K562 (cell line): ENCODE results near the gene LGALS7. TPM values are rescaled to one million over a fixed set of nuclear protein-coding genes. Genes with fewer than 3 reads are reported as not detected.
A peak's percentile ranks its signal among the peaks of the same experiment; 100 is the strongest.

Experiments used
- ATAC-seq: fragments of 200-7000 bp; cut with Tn5 transposase; 3 replicates; pipeline ENCODE4 v1.9.1; 2020; ENCODE audit warnings: moderate library complexity
- BruUV-seq: library from RNA; stranded (reverse); fragments of 400-500 nt; replicated peaks from 2 replicates; lab custom pipeline; 2021; lab: Mats Ljungman, UMichigan
- CTCF ChIA-PET: fragments of 300-600 bp; formaldehyde crosslinking; extraction: SDS; loops from one replicate; lab custom pipeline; 2021; ENCODE audit warnings: low intra/inter-chr PET ratio; lab: Yijun Ruan, JAX
- POLR2A ChIA-PET: fragments of 300-600, 350-650 bp; sonication (Branson Sonifier 250); formaldehyde crosslinking; extraction: SDS; loops from one replicate; lab custom pipeline; 2021; ENCODE audit warnings: antibody characterized with exemption, inconsistent platforms; lab: Yijun Ruan, JAX
- DNase-seq, 4 experiments: peaks; one replicate each; pipeline versions ENCODE4 v3.0.0 to v3.0.0-alpha.2; 2011 to 2018; ENCODE audit warnings: low spot score in 3 of 4, mixed read lengths in 3 of 4; ENCODE audit errors: extremely low read depth in 1 of 4
- FAIRE-seq: peaks from 2 replicates; lab custom pipeline; 2011; peaks lifted over from hg19 to GRCh38; lab: Jason Lieb, UNC
- H2AFZ ChIP-seq: 2 replicates; pipeline ENCODE4 v1.6.0; 2011; ENCODE audit warnings: low read depth, low read length, control low read depth, inconsistent platforms
- H3K27ac ChIP-seq: fragments of 200-600 bp; 3 replicates; pipeline ENCODE4 v1.8.0; 2011; ENCODE audit warnings: low read depth, mild to moderate bottlenecking, control low read depth, inconsistent platforms, low read length, moderate library complexity, mixed read lengths; ENCODE audit errors: extremely low read depth
- H3K27me3 ChIP-seq, 2 experiments: fragments of 300-600 bp in 1 of 2; 2 replicates in 1 of 2; 3 replicates in 1 of 2; pipeline versions ENCODE4 v1.6.0 to v1.8.0; 2011; ENCODE audit warnings: inconsistent platforms in 2 of 2, low read length in 2 of 2, mild to moderate bottlenecking in 1 of 2, mixed read lengths in 1 of 2, moderate library complexity in 1 of 2; ENCODE audit not compliant: control insufficient read depth in 2 of 2, insufficient read depth in 2 of 2
- H3K36me3 ChIP-seq: fragments of 300-600 bp; 3 replicates; pipeline ENCODE4 v1.8.0; 2011; ENCODE audit warnings: mild to moderate bottlenecking, low read length, inconsistent platforms; ENCODE audit not compliant: control insufficient read depth, insufficient read depth
- H3K4me1 ChIP-seq, 2 experiments: fragments of 200-600 bp in 1 of 2; replicated peaks in 1 of 2; 2 replicates in 1 of 2; 3 replicates in 1 of 2; pipeline versions ENCODE4 v1.5.1 to v1.8.0; 2011; ENCODE audit warnings: inconsistent platforms in 2 of 2, low read length in 2 of 2, mild to moderate bottlenecking in 1 of 2, mixed read lengths in 1 of 2, moderate library complexity in 1 of 2; ENCODE audit not compliant: control insufficient read depth in 2 of 2, insufficient read depth in 2 of 2
- H3K4me2 ChIP-seq: 2 replicates; pipeline ENCODE4 v1.6.1; 2011; ENCODE audit warnings: low read length, control low read depth, inconsistent platforms, mixed read lengths; ENCODE audit not compliant: insufficient read depth
- H3K4me3 ChIP-seq: fragments of 200-600 bp; sonication (generic), shearing (Covaris generic); 2 replicates; pipeline ENCODE4 v1.5.1; 2016; ENCODE audit warnings: control low read depth, inconsistent platforms
- H3K79me2 ChIP-seq: fragments of 200-600 bp; 3 replicates; pipeline ENCODE4 v1.8.0; 2011; ENCODE audit warnings: low read length, inconsistent platforms; ENCODE audit not compliant: control insufficient read depth, insufficient read depth
- H3K9ac ChIP-seq, 2 experiments: 2 replicates each; pipeline versions ENCODE4 v1.6.0 to v1.6.1; 2011; ENCODE audit warnings: low read depth in 2 of 2, low read length in 2 of 2, control low read depth in 1 of 2, inconsistent platforms in 1 of 2, mild to moderate bottlenecking in 1 of 2, mixed read lengths in 1 of 2; ENCODE audit not compliant: insufficient read depth in 1 of 2
- H3K9me1 ChIP-seq: one replicate; pipeline ENCODE4 v1.6.0; 2011; ENCODE audit warnings: inconsistent platforms, mild to moderate bottlenecking, low read length, moderate library complexity; ENCODE audit not compliant: control insufficient read depth, insufficient read depth
- H3K9me3 ChIP-seq: replicated peaks from 2 replicates; pipeline ENCODE4 v1.5.1; 2011; ENCODE audit warnings: low read depth, low read length, inconsistent platforms; ENCODE audit not compliant: control insufficient read depth, insufficient read depth
- H4K20me1 ChIP-seq: replicated peaks from 2 replicates; pipeline ENCODE4 v1.6.1; 2011; ENCODE audit warnings: low read length, inconsistent platforms, mixed read lengths; ENCODE audit not compliant: control insufficient read depth, insufficient read depth
- BCL6 ChIP-seq: fragments of 250-450 bp; sonication (Bioruptor Pico); IDR thresholded peaks from 2 replicates; pipeline ENCODE4 v1.4.0; 2020
- BHLHE40 ChIP-seq: IDR thresholded peaks from 2 replicates; pipeline ENCODE4 v1.6.1; 2011; ENCODE audit warnings: low read length, improper control_type of control experiment
- BRF1 ChIP-seq: IDR thresholded peaks from 3 replicates; pipeline ENCODE4 v1.6.1; 2011; ENCODE audit warnings: borderline replicate concordance, mild to moderate bottlenecking; ENCODE audit not compliant: insufficient read length; ENCODE audit errors: extremely low read depth
- CBX5 ChIP-seq: IDR thresholded peaks from 2 replicates; pipeline ENCODE4 v1.6.1; 2014; ENCODE audit warnings: low read depth, borderline replicate concordance
- CREM ChIP-seq: IDR thresholded peaks from 2 replicates; pipeline ENCODE4 v1.6.1; 2014; ENCODE audit warnings: antibody characterized with exemption, low read depth
- CXXC5 ChIP-seq: fragments of 250-450 bp; sonication (Bioruptor Pico); IDR thresholded peaks from 2 replicates; pipeline ENCODE4 v1.8.0; 2022; ENCODE audit warnings: inconsistent platforms, mild to moderate bottlenecking, moderate library complexity
- MAFF ChIP-seq: IDR thresholded peaks from 2 replicates; pipeline ENCODE4 v1.6.1; 2012; ENCODE audit warnings: low read length, improper control_type of control experiment
- MAZ ChIP-seq, 2 experiments: fragments of 450-650 bp in 1 of 2; sonication (generic) in 1 of 2; formaldehyde crosslinking; IDR thresholded peaks in 1 of 2; conservative IDR thresholded peaks in 1 of 2; 2 replicates each; pipeline versions ENCODE4 v1.4.0 to v1.5.0; 2020; ENCODE audit warnings: mild to moderate bottlenecking in 1 of 2, missing genetic modification reagents in 1 of 2
- NFIC ChIP-seq: fragments of 450-650 bp; IDR thresholded peaks from 2 replicates; pipeline ENCODE4 v1.6.1; 2017; ENCODE audit warnings: mild to moderate bottlenecking, inconsistent platforms
- RBFOX2 ChIP-seq: fragments of 200-400 bp; formaldehyde crosslinking; IDR thresholded peaks from 2 replicates; pipeline ENCODE4 v1.6.1; 2017; ENCODE audit warnings: low read depth, mild to moderate bottlenecking, low read length, moderate library complexity
- YY1 ChIP-seq, 3 experiments: IDR thresholded peaks; 2 replicates each; pipeline ENCODE4 v1.6.1; 2011; ENCODE audit warnings: low read length in 2 of 3, mild to moderate bottlenecking in 2 of 3, moderate library complexity in 2 of 3, borderline replicate concordance in 1 of 3, control low read depth in 1 of 3, low read depth in 1 of 3; ENCODE audit not compliant: insufficient read depth in 3 of 3, insufficient replicate concordance in 2 of 3, control insufficient read depth in 1 of 3, insufficient read length in 1 of 3; ENCODE audit errors: extremely low read depth in 1 of 3
- WGBS: fragments of 100-300 bp; shearing (Covaris generic); methylation state at CpG from one replicate; pipeline ENCODE4 v1.1.6; 2016; ENCODE audit warnings: low coverage, mixed read lengths; ENCODE audit not compliant: insufficient coverage; ENCODE audit errors: missing lambda C conversion rate; 5-methylcytosine and 5-hydroxymethylcytosine counted together
- in situ Hi-C: fragments of 300-500 bp; cut with MboI; formaldehyde crosslinking; loops from 4 replicates; pipeline ENCODE4 v1.15.0; 2018; ENCODE audit warnings: inconsistent platforms, mixed read lengths
- intact Hi-C: fragments of 100-400 bp; cut with micrococcal nuclease; formaldehyde crosslinking; loops from 2 replicates; pipeline ENCODE4 v1.14.2; 2022
- polyA plus RNA-seq, 8 experiments: library from polyadenylated mRNA; depleted of rRNA in 4 of 8; stranded (reverse) in 5 of 8; unstranded in 3 of 8; fragments of >200 nt; fragmentation: Nextera tagmentation in 2 of 8; fragmentation: Illumina TruSeq in 1 of 8; extraction: Ambion mirVana in 2 of 8; extraction: Trizol in 1 of 8; gene quantifications; 2 replicates each; pipeline versions ENCODE4 v1.2.1 to v1.2.3, GENCODE V29; 2011 to 2014; ENCODE audit warnings: inconsistent platforms in 1 of 8, missing spikeins in 1 of 8
- total RNA-seq, 7 experiments: library from RNA; depleted of rRNA in 6 of 7; stranded (reverse); fragments of >200 nt in 6 of 7; fragmentation: Illumina TruSeq in 2 of 7; extraction: Trizol in 2 of 7; gene quantifications; 2 replicates each; pipeline versions ENCODE4 v1.2.1 to v1.2.3, GENCODE V29; 2011 to 2021; ENCODE audit warnings: low replicate concordance in 1 of 7
- TF ChIP-seq, protein P1 (sequence below): sonication (generic); formaldehyde crosslinking; IDR thresholded peaks from 2 replicates; pipeline ENCODE4 v1.9.0; 2022; ENCODE audit warnings: mild to moderate bottlenecking, missing genetic modification reagents
- TF ChIP-seq, protein P2 (sequence below): fragments of 450-650 bp; IDR thresholded peaks from 2 replicates; pipeline ENCODE4 v1.6.1; 2017; ENCODE audit warnings: antibody characterized with exemption, mild to moderate bottlenecking
- TF ChIP-seq, protein P3 (sequence below): sonication (generic); formaldehyde crosslinking; IDR thresholded peaks from 2 replicates; pipeline ENCODE4 v1.8.0; 2022; ENCODE audit warnings: mild to moderate bottlenecking, missing genetic modification reagents
- TF ChIP-seq, protein P4 (sequence below): sonication (generic); formaldehyde crosslinking; IDR thresholded peaks from 2 replicates; pipeline ENCODE4 v1.8.1; 2023; ENCODE audit warnings: mild to moderate bottlenecking, missing genetic modification reagents, moderate library complexity

Gene LGALS7
- total and polyA plus RNA-seq, 9 of the 15 experiments (the other 6 are each of a cell fraction or from before 2014, with no cell fraction given), result not detected

DNA sequence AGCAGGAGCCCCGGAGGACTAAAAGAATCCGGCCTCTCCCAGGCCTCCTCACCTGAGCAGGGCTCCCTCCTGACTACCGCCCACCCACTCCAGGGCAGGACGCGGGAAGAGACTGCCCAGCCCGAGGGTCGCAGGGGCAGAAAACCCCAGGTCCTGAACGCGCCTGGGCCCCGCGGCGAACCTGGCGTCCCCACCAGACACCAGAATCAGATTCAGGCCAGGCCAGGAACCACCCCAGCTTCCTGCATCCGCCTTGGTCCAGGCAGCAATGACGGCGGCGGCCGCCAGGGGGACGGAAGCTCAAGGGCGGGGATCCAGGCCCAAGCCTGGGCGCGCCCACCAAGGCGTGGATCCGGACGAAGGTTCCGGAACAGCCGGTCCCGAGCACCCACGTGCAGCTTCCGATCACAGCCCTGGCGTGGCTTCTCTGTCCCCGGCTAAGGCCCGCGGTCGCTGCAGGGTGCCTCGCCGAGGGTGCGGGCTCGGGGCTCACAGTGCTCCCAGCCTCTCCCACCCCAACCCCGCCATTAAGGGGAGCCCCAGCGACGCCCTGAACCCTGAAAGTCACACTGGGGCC lies 3.6 kb downstream of the LGALS7 start:
- H2AFZ ChIP-seq, result peak overlapping the region; percentile 67
- H3K4me3 ChIP-seq, result no peak overlapping the region
- in situ Hi-C loops, result no loop called here
- no peaks in the 10 kb centered on the region for H3K9me1 ChIP-seq
- BruUV-seq, result no TSS peak
- no peaks in the 10 kb centered on the region for H3K27me3 ChIP-seq
- CTCF ChIA-PET, result no interaction called here
- peak; percentile 95 for ATAC-seq
- no peak overlapping the region for H3K4me2 ChIP-seq
- H3K79me2 ChIP-seq, result no peaks in the 10 kb centered on the region
- no peaks in the 10 kb centered on the region for H3K36me3 ChIP-seq
- H3K9ac ChIP-seq, result peak overlapping the region in 1 of 2 experiments; percentile 45; a peak in 1 of 4 replicates
- no peak for FAIRE-seq
- peak; percentile 61 to 73 (median 66) for DNase-seq
- no peaks in the 10 kb centered on the region for H4K20me1 ChIP-seq
- H3K4me1 ChIP-seq, result peaks cover 0 to 12% of the 10 kb centered on the region in 2 experiments; a peak in 2 of 5 replicates
- WGBS, result 49% methylated on average over 29 of the region's 42 CpGs
- POLR2A ChIA-PET, result interaction anchor here (0.9 kb wide), 1 partner anchor 16 kb away, joined by 3 read pairs; no protein-coding TSS in a partner anchor
- intact Hi-C loops, result no loop called here
- H3K27ac ChIP-seq, result no peak overlapping the region
- no peaks in the 10 kb centered on the region for H3K9me3 ChIP-seq
- TF ChIP-seq BHLHE40 (no peak), NFIC (no peak), BRF1 (no peak), MAZ (CRISPR knock-in tag; conservative IDR thresholded peaks at IDR 0.05 in 1 of 2, IDR thresholded peaks at IDR 0.05 in 1 of 2) (0 out of 4 replicates have a peak, but pooled peaks of 1 of the 2 experiments have one; percentile 20), MAFF (no peak), RBFOX2 (0 out of 2 replicates have a peak, but pooled peaks have one; percentile 21), YY1 (IDR thresholded peaks at IDR 0.05; ENCODE audit: borderline replicate concordance in 1 of 3, control insufficient read depth in 1 of 3, extremely low read depth in 1 of 3, insufficient read depth in 3 of 3, insufficient read length in 1 of 3, insufficient replicate concordance in 2 of 3, low read depth in 1 of 3, low read length in 2 of 3) (no peak), CXXC5 (CRISPR knock-in tag) (no peak), CREM (peak; percentile 40; the same call in 1 of the 2 replicates), CBX5 (no peak), BCL6 (CRISPR knock-in tag) (no peak)
- TF ChIP-seq, protein P1, sequence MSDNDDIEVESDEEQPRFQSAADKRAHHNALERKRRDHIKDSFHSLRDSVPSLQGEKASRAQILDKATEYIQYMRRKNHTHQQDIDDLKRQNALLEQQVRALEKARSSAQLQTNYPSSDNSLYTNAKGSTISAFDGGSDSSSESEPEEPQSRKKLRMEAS (CRISPR knock-in tag), result 0 out of 2 replicates have a peak, but pooled peaks have one; percentile 12
- TF ChIP-seq, protein P2, sequence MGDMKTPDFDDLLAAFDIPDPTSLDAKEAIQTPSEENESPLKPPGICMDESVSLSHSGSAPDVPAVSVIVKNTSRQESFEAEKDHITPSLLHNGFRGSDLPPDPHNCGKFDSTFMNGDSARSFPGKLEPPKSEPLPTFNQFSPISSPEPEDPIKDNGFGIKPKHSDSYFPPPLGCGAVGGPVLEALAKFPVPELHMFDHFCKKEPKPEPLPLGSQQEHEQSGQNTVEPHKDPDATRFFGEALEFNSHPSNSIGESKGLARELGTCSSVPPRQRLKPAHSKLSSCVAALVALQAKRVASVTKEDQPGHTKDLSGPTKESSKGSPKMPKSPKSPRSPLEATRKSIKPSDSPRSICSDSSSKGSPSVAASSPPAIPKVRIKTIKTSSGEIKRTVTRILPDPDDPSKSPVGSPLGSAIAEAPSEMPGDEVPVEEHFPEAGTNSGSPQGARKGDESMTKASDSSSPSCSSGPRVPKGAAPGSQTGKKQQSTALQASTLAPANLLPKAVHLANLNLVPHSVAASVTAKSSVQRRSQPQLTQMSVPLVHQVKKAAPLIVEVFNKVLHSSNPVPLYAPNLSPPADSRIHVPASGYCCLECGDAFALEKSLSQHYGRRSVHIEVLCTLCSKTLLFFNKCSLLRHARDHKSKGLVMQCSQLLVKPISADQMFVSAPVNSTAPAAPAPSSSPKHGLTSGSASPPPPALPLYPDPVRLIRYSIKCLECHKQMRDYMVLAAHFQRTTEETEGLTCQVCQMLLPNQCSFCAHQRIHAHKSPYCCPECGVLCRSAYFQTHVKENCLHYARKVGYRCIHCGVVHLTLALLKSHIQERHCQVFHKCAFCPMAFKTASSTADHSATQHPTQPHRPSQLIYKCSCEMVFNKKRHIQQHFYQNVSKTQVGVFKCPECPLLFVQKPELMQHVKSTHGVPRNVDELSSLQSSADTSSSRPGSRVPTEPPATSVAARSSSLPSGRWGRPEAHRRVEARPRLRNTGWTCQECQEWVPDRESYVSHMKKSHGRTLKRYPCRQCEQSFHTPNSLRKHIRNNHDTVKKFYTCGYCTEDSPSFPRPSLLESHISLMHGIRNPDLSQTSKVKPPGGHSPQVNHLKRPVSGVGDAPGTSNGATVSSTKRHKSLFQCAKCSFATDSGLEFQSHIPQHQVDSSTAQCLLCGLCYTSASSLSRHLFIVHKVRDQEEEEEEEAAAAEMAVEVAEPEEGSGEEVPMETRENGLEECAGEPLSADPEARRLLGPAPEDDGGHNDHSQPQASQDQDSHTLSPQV, result 0 out of 2 replicates have a peak, but pooled peaks have one; percentile 21
- TF ChIP-seq, protein P3, sequence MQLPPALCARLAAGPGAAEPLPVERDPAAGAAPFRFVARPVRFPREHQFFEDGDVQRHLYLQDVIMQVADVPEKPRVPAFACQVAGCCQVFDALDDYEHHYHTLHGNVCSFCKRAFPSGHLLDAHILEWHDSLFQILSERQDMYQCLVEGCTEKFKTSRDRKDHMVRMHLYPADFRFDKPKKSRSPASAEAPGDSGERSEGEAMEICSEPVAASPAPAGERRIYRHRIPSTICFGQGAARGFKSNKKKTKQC (CRISPR knock-in tag), result no peak
- TF ChIP-seq, protein P4, sequence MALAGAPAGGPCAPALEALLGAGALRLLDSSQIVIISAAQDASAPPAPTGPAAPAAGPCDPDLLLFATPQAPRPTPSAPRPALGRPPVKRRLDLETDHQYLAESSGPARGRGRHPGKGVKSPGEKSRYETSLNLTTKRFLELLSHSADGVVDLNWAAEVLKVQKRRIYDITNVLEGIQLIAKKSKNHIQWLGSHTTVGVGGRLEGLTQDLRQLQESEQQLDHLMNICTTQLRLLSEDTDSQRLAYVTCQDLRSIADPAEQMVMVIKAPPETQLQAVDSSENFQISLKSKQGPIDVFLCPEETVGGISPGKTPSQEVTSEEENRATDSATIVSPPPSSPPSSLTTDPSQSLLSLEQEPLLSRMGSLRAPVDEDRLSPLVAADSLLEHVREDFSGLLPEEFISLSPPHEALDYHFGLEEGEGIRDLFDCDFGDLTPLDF (CRISPR knock-in tag), result no peak
